SW480 (cell line): ENCODE results near the gene TGFBRAP1.
"Not testable (repeated sequence)": the region's sequence is repeated elsewhere in the genome, so short reads cannot be mapped to it uniquely, and the experiment has no call there.

Source experiments
- DNase-seq: peaks from one replicate; pipeline ENCODE4 v3.0.0-alpha.2; 2016; ENCODE audit warnings: low spot score

The TGFBRAP1 gene

DNA sequence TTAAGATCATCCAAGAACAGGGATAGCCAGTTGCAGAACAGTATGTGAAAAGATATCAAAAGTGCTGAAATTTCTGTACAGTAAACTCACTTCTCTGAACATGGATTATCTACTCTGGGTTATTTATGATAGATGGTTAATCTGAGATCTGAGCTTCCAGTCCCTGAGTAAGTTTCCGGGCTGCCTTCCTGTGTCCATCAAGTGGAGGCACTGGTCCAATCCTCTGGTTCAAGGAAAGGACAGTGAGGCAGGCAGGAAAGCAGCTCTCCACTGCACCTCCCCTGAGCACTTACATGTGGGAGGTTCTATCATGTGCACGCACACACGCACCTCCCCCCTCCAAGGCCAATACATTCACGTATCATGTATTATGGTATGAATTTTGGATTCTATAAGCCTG, 55.5 kb downstream of the TGFBRAP1 start:
- DNase-seq = no peak

DNA sequence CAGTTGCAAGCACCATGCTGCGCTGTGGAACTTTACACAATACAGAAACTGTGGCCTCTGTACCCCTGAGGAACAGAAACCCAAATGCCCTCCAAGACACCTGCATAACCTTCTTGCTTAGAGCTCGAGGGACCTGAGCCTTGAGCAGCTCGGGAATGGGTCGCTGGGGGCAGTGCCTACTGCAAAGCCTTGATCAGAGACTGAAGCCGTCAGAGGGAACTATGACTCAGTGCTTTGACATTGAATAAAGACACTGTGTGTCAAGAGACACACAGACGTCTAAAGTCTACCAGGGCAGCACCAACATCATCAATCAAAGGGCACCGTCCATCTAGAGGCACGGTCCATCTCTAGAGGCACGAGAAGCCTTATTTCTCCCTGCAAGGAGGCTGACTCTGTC, 57.4 kb downstream of the TGFBRAP1 start:
- no peak for DNase-seq

DNA sequence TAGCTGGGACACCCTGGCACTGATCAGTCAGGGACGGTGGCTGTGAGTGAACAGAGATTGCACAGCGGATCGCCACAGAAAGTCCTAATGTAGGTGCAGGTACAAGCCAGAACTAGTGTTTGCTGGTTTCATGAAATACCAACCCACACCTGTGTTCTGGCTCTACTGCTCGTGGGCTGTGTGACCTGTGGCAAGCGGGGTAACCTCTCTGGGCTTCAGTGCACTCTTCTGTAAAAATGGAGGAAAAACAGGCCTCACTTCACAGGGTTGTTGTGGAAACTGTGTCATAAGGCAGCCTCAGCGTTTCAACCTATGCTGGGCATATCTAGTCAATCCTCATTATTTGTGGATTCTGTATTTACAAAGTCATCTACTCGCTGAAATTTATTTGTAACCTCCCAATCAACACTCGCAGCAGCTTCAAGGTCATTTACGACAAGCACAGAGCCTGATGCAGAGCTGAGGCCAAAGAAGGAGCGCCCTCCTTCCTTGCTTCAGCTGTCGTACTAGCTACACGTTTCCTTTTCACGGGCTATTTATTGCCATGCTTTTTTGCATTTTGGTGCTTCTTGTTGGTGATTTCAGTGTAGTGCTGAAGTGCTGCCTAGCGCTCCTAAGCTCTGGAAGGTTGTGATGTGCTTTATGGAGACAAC, 58.0 kb downstream of the TGFBRAP1 start:
- no peak for DNase-seq

DNA sequence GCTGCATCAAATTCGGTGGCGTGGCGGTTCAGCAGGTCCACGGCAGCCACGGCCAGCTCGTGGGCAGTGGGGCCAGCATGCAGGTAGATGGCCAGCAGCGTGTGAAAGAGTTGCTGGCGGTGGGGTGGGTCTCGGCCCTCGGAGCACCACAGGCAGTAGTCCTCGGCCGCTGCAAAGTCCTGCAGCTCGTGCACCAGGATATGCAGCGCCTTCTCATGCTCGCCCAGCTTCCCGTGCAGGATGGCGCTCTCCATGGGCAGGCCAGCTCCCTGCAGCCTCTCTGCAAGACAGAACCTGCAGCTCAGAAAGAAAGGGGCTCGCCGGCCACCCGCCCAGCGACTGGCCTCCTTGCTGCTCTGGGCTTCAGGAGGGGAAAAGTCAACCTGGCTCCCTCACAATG, 60.1 kb downstream of the TGFBRAP1 start:
- no peak for DNase-seq

DNA sequence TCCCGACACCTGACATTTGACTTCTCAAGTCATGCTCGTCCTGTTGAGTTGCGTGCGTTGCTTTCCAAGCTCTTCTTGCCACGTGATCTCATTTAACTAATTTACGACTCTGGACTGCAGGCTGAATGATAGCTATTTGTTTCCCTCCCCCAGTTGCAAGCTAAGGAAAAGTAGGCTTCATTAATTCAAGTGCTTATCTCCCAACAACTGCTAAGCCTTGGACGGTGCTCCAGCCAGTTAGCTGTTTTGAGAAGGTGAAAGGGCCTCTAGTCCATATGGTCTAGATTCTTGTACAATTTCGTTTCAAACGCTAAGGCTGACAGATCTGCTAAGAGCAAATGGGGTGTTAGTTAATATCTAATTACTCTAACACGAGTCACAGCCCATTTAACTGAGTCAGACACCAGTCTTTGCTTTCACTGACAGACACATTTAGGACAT, 66.9 kb downstream of the TGFBRAP1 start:
- DNase-seq = no peak

DNA sequence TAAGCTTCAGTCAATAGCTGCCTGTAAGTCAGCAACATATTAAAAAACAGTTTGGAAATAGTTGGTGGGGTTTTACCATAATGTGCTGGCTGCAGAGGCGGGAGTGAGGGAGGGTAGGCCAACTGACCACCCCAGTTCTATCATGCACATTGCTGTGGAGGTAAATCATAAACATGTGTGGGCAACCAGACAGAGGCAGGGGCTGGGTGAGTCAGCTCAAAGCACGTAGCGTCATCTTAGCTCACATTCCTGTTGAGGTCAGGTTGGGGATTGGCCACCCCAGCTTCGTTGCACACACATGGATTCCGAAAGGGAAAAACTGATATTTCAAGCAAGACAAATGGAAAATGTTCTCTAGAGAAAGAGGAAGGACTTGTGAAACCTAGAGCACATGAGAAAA, 68.5 kb downstream of the TGFBRAP1 start:
- peak; percentile 63 for DNase-seq

DNA sequence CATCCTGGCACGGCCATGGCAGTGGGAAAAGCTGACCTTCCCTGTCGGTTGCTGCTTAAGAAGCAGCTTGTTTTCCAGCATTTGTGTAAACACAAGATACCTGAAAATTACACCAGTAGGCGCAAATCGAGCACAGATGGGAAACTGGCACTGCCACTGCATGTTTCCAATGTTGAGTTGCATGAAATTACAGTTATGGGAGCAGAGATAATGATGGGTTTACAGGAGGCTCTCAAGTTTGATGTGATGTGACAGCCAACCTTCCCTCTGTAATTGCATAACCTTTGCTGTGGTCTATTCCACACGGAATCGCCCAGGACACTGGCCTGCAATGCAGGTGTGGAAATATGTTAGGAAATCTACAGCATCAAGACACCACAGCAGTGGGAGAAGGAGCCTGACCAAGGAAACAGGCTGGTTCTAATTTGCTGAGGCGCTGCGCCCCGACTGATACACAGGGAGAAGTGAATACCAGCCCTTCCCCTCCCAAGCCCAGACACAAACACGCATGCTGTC, 70.6 kb downstream of the TGFBRAP1 start:
- DNase-seq = no peak

DNA sequence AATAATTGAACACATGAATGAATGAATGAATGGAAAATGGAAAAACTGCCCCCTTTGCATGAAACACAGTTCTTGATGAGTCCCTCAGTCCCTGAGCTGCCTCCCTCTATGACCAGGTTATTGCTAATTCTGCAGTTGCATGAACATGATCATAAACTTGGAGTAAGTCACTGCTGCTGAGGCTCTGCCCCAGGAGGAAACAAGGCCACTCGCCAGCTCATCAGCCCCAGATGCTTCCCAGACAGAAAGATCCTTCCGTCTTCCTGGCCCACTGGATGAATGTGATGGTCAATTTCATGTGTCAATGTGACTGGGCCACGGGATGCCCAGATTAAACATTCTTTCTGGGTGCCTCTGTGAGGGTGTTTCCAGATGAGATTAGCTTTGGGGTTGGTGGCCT, 71.6 kb downstream of the TGFBRAP1 start:
- no peak for DNase-seq

DNA sequence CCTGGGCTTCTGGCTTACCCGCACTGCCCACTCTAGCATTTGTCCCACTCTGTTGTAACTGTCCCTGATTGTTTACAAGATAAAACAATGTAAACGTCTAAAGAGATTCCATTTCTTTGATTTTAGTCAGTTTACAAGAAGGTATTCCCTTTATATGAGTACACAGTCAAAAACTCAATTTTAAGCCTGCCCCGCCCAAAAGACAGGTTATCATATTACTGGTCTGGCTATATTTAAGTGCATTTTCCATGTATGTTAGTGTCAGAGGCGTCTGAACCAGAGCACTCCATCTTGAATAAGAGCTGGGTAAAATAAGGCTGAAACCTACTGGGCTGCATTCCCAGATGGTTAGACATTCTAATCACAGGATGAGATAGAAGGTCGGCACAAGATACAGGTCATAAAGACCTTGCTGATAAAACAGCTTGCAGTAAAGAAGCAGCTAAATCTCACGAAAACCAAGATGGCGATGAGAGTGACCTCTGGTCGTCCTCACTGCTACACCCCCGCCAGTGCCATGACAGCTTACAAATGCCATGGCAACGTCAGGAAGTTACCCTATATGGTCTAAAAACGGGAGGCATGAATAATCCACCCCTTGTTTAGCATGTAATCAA, 73.0 kb downstream of the TGFBRAP1 start:
- DNase-seq = no peak

DNA sequence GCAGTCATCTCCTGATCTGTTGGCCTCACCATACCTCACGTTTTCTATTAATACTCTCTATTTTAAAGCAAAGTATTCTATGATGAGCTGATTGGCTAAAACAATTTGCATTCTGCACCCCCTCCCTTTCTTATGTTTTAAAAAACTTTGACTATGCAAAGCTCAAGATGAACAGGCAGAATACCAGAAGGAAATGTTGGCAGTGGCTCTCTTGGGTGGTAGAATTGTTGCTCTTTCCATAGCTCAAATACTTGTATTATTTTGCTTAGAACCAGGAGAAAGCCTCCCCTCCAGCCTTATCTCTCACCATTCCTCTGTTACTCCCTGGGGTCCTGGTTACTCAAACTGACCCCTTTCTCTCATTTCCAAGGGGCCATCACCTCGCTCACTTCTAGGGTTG, 73.6 kb downstream of the TGFBRAP1 start:
- DNase-seq = no peak

DNA sequence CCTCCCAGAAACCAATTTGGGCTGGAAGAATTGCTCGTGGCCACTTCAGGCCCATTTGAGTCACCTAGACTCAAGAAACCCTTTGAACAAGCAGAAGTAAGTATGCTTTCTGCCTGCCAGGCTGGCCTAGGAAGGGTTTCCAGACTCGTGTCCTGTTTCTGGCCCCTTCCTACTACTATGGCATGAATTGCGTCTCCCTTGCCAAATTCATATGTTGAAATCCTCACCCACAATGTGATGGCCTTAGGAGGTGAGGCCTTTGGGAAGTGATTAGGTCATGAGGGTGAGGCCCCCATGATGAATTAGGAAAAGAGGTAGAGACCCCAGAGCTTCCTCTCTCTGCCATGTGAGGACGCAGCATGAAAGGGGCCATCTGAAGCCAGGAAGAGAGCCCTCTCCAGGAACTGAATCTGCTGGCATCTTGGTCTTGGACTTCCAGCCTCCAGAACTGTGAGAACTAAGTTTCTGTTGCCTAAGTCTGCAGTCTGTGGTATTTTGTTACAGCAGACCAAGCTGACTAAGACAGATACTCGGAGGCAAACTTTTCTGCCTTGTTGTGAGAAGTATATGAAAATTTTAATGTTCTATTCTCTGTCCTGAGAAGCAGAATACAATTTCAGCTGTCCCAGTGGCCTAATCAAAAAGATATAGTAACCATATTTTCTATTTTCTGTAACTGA, 74.9 kb downstream of the TGFBRAP1 start:
- DNase-seq = no peak

DNA sequence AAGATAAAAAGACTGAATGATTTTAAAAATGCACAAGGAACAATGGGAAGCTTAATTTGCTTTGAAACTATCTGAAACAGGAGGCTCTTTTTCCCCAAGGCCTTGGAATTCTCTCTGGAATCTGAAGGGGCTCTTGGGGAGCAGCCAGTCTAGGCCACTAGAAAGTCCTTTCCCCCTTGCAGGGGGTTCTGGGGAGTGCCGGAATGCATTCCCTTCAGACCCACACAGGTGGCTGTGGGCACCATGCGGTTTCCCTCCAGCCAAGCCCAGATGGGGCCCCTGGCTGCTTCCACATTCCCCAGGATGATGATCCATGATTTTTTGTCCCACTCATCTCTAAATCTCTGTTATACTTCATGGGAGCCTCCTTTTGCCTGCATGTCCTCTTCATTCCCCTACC, 77.3 kb downstream of the TGFBRAP1 start:
- DNase-seq = no peak

DNA sequence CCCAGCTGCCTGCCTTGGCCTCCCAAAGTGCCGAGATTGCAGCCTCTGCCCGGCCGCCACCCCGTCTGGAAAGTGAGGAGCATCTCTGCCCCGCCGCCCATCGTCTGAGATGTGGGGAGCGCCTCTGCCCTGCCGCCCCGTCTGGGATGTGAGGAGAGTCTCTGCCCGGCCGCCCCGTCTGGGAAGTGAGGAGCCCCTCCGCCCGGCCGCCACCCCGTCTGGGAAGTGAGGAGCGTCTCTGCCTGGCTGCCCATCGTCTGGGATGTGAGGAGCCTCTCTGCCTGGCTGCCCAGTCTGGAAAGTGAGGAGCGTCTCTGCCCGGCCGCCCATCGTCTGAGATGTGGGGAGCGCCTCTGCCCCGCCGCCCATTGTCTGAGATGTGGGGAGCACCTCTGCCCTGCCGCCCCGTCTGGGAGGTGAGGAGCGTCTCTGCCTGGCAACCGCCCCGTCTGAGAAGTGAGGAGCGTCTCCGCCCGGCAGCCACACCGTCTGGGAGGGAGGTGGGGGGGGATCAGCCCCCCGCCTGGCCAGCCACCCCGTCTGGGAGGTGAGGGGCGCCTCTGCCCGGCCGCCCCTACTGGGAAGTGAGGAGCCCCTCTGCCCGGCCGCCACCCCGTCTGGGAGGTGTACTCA, 78.4 kb downstream of the TGFBRAP1 start:
- not testable (repeated sequence) for DNase-seq

DNA sequence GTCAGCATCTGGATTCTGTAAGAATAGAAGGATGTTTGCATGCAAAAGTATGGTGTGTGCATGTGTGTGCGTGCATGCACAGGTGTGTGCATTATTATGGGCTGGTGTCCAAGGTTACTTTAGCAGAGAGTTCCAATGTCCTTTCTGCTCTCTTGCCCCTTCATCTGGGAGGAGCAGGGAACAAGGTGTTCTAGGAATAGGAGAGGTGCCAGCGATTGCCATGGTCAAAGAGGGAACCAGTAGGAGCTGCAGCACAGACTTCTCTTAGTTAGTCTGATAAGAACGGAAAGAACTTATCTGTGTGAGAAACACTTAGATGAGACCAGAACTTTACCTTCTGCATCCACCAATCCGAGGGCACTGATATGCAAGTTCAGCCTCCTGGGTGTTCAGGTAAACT, 79.6 kb downstream of the TGFBRAP1 start:
- DNase-seq = no peak

DNA sequence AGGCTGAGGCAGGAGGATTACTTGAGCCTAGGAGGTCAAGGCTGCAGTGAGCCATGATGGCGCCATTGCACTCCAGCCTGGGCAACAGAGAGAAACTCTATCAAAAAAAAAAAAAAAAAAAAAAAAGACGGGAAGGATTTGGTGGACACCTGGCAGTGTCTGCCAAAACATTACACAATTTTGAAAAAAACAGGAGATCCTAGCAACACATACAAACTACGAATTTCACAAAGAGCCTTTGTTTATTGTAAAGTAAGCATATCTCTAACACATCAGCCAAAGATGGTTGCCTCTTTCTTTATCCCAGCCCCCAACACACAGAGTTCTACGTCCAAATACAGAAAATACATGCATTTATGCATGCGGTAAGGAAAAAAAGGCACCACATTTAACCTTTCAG, 80.4 kb downstream of the TGFBRAP1 start:
- DNase-seq = no peak

DNA sequence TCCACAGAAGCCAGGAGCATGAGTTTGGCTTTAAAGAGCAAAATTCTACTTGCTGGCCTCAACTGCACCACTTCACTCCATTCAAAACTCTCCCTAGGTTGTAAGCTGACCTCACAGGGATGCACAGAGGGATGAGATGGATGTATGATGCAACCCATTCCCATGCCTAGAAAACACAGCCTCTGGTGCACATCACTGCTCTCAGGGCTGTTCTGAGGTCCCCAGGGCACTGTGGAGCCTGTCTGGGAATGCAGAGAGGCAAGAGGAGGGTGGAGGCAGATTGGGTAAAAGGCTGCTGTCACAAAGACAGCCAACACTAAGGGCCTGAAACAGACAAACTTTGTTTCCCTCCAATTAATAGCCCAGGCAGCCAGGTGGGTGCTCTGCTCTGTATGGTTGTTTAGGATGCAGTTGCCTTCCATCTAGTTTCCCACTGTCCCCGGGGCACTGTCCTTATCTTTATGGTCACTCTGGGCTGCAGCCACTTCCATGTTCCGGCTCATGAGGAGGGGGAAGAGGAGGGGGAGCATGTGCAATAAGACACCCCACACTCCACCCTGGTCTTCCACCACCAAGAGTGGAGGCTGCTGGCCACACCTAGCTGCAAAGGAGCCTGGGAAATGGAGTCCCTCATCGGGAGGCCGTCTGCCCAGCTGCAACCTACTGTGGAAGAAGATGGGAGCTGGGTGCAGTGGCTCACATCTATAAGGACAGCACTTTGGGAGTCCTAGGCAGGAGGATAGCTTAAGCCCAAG, 81.0 kb downstream of the TGFBRAP1 start:
- DNase-seq = no peak

DNA sequence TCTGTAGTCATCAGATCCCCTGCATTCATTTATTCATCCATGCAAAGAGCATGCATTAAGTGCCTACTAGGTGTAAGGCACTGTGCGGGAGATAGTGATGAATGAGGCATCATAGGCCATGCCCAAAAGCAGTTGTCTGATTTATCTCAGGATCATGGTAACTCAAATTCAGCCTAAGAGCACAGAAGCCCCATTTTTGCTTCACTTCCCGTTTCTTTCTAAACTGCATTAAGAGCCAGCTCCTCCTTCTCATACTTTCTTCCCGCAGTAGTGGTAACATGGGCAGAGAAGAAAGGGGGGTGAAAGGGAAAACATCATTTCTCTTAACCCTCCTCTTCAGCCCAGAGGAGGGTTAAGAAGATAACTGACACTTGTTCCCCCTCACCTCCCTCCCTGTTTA, 85.1 kb downstream of the TGFBRAP1 start:
- no peak for DNase-seq

DNA sequence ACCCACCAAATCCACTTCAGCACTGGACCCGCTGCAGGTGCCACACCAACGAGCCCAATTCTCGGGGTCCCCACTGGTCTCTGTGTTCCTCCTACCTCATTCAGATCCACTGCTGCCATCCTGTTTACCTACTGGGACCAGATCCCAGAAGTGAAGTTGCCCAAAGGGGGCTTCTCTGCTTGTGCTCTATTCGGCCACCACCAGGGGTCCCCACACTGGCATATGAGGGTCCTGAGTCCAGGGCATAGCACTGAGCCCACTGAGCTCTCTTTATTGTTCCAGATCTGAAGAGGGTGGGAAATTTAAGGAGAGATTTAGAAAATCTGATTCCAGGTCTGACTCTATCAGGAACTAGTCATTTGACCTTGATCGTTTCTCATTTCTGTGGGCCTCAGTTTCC, 85.6 kb downstream of the TGFBRAP1 start:
- DNase-seq = no peak

DNA sequence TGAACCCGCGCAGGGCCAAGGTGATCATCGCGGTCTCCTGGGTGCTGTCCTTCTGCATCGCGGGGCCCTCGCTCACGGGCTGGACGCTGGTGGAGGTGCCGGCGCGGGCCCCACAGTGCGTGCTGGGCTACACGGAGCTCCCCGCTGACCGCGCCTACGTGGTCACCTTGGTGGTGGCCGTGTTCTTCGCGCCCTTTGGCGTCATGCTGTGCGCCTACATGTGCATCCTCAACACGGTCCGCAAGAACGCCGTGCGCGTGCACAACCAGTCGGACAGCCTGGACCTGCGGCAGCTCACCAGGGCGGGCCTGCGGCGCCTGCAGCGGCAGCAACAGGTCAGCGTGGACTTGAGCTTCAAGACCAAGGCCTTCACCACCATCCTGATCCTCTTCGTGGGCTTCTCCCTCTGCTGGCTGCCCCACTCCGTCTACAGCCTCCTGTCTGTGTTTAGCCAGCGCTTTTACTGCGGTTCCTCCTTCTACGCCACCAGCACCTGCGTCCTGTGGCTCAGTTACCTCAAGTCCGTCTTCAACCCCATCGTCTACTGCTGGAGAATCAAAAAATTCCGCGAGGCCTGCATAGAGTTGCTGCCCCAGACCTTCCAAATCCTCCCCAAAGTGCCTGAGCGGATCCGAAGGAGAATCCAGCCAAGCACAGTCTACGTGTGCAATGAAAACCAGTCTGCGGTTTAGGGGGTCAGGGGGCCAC, 87.1 kb downstream of the TGFBRAP1 start:
- no peak for DNase-seq

DNA sequence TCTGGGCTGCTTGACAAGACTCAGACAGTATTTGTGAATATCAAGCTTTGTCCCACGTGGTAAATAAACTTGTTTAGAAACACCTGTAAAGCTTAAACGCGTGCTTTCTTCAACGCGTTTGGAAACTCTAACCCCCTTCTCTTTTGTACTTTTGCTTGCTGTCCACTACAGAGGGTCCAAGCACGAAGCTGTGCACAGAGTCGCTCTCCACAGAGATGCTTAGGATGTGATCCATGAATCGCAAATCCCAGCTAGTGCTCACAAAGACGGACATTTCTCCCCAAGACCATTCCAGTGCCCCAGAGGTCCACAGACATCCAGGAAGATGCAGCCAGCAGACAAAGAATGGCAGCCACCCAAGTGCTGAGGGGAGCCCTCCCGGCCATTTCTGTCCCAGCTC, 88.1 kb downstream of the TGFBRAP1 start, which contains the start of gene GPR45:
Gene GPR45 (plus strand): TSS at position 301 of the 400 bp plus-strand sequence. CDS start 116 bp downstream, outside the sequence.
- no peak for DNase-seq

DNA sequence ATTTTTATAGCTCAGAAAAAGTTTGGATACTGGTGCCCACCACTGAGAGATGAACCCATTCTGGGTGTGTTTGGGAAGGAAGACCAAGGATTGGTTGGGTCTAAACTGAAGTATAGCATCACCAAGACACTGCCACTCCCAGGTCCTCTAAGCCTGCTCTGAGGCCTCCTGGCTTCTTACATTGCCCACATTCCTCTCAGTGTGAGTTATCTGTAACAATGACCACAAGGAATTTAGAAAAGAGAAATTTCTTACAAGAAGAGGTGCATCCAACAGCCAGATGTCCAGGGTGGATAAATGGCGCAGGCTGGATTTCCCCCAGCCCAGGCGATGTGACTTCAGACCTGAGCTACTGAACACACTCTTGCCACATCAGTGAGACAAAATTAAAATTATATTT, 89.6 kb downstream of the TGFBRAP1 start:
- peak; percentile 38 for DNase-seq
